NCI-H2227 (cell line): ENCODE measurements around the gene DUSP16.
"Not testable (repeated sequence)": the region's sequence is repeated elsewhere in the genome, so short reads cannot be mapped to it uniquely, and the experiment has no call there.

Experiments
- DNase-seq: peaks from one replicate; lab custom pipeline; 2025; ENCODE audit not compliant: unreplicated experiment; lab: John Stamatoyannopoulos, UW

Gene DUSP16

GRCh38 chr12:12562585-12563261 is at the start of gene DUSP16:
DUSP16 (minus strand) TSS chr12:12562863; CDS start chr12:12521098, 41,765 bp downstream.
- peak; percentile 88 for DNase-seq

DNA sequence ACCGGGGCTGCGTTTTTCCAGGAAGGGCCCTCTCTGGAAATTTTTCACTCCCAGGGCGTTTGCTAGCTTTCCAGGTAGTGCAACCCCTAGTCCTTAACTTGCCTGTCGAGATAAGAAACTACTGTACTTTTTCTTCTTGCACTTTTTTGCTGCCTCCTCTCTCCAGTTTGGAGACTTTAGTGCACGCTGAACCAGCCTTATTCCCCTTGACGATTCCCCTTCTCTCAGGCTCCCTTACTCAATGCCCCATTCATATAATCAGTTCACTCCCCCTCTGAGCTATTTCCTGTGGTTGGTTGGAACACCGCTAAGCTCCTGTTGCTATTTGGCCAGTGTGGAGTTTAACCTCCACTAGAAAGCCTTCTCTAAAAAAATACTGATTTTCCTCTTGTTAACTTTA is 49.7 kb upstream of the DUSP16 start:
- peak; percentile 25 for DNase-seq

- DNase-seq = peak; percentile 94
These were observed 49.0 kb upstream of the DUSP16 start, which contains the start of gene CREBL2 for GRCh38 chr12:12611512-12612306. CREBL2 (plus strand) TSS chr12:12611876; CDS start chr12:12612173, 297 bp downstream.

DNA sequence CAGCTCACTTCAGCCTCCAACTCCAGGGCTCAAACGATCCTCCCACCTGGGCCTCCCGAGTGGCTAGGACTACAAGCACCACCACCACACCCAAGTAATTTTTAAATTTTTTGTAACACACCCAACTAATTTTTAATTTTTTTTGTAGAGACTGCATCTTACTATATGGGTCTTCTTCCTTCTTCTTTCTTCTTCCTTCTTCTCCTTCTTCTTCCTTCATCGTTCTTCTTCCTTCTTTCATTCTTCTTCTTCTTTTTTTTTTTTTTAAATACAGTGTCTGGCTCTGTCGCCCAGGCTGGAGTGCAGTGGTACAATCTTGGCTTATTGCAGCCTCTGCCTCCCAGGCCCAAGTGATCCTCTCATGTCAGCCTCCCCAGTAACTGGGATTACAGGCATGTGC is 48.0 kb upstream of the DUSP16 start:
- DNase-seq = no peak

DNA sequence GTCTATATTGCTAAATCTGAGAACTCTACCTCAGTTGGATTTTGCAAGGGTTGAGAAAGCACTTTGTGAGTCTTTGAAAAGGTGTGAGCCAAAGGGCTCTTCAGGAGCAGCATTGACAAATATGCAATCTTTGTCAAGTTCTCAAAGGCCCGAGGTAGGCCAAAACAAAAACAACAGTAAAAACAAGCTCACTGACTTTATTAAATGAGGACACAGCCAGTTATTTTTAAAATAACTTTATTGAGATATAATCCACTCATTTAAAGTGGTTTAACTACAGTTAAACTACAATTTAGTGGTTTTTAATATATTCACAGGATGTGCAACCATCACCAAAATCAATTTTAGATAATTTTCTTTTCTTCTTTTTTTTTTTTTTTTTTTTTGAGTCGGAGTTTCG is 47.0 kb upstream of the DUSP16 start:
- no peak for DNase-seq

DNA sequence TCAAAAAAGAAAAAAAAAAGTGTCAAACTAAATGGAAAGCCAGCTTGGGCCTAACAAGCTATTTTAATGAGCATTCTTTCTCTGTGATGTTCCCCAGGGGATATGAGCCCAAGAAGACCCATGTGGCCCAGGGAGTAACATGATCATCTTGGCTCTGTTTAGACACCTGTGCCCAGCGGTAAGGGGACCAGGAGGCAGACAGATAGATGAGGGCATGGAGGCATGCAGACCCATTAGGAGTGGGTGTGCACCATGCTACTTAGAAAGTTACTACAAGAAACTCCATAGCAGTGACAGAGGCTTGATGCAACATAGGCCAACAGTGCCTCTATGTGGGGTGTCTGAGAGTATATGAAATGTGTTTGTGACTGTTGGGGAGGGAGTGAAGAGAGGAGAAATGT is 45.9 kb upstream of the DUSP16 start:
- no peak for DNase-seq

DNA sequence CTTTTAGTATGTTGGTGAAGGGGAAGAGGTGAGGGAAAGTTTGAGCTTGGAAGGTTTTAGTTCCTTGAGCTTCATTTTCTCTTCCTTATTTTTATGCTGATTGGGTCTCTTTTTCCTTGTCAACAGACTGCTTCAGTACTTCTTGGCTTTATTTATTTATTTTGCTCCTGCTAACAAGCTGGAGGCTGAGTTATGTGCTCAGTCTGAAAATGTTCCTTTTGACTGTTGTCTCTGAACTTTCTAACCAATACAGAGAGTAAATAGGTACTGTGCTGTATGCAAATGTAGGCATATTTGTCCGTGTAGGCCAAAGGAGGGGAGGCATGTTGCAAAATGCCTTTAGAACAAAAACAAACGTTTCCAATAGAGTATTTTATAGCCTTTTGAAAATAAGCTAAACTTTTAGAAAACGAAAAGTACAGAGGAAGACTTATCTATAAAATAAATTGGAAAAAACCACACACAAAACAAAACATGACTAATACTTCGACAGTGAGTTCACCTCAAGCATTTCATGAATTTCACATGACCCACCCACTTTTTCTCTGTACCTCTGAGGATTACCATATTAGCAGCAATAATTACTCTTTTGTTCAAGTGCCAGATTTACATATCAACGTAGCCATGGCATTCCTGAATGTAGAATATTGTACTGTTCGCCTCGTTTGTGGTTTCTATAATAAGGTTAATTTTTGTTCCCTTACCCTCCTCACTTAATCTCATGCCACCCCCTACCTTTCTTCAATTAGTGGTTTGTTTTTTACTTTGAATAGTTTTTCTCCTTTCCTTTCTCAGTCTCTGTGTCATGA is 44.3 kb upstream of the DUSP16 start:
- no peak for DNase-seq

GRCh38 chr12:12604740-12605139 is 42.1 kb upstream of the DUSP16 start:
- no peak for DNase-seq

GRCh38 chr12:12600659-12601058 is 38.0 kb upstream of the DUSP16 start:
- DNase-seq = no peak

DNA sequence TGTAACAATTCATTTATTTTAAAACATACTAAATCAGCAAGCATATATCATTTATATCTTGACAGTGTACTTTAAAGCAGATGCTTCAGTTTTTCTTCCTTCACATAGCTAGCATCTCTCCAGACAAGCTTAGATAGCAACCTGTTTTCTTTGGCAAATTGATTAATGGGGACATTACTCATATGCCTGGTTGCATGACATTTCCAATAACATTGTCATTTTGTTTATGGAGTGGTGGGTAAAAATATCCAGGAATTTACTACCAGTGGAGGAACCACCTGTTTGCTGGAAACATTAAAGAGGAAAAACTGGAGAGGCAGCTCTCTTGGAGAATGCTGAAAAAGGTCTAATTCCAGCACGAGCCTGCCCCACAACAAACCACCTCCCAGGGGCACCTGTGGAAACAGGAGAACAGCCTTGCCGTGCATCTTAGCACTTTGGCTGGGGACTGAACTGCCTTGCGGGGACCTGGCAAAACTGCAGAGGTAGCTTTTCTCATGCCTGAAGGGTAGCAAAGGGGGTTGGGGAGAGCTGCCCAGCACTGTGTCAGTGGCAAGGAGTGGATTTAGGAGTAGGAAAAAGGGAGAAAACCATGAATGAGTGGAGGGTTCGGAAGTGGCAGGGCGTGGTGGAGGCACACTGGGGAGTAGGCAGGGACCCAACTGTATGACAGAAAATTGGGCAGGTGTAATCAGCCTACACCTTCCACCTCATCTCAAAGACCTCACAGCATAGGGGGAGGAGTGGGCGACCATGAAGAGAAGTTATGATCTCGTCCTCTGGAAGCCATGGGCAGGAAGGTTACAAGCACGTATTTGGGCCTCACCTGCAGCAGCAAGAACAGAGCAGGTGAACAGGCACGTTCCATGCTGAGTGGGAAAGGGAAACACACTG is 37.3 kb upstream of the DUSP16 start:
- DNase-seq = no peak

- no peak for DNase-seq
These were observed 36.2 kb upstream of the DUSP16 start for GRCh38 chr12:12598864-12599263.

- not testable (repeated sequence) for DNase-seq
These were observed 33.9 kb upstream of the DUSP16 start for GRCh38 chr12:12596598-12596997.

GRCh38 chr12:12595929-12596328 is 33.3 kb upstream of the DUSP16 start:
- not testable (repeated sequence) for DNase-seq

DNA sequence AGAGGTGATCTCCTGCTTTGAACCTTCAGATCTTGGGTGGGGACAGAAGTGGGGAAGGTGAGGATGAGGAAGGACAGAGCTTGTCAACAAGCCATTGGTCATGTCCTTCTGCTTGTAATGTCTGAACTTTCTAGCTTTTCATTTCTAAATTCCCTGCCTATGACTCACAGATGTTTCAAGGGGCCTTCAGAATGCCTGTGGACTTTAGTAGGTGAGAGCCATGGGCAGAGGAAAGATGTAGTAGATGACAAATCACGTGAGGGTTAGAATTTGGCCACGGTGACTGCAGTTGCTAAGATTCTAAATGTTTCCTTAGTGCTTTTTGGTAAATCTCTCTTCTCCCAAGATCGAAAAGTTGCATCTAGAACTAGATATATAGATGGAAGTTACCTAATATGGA is 30.3 kb upstream of the DUSP16 start:
- no peak for DNase-seq

GRCh38 chr12:12590961-12591360 is 28.3 kb upstream of the DUSP16 start:
- no peak for DNase-seq

DNA sequence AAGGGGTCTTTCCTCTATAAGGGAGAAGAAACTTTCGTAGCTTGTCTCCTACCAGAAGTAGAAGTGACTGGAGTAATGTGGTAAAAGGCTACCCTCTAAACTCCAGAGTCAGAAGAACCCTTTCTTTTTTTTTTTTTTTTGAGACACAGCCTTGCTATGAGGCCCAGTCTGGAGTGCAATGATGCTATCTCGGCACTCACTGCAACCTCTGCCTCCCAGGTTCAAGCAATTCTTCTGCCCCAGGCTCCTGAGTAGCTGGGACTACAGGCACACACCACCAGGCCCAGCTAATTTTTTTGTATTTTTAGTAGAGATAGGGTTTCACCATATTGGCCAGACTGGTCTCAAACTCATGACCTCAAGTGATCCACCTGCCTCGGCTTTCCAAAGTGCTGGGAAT is 25.8 kb upstream of the DUSP16 start:
- not testable (repeated sequence) for DNase-seq

DNA sequence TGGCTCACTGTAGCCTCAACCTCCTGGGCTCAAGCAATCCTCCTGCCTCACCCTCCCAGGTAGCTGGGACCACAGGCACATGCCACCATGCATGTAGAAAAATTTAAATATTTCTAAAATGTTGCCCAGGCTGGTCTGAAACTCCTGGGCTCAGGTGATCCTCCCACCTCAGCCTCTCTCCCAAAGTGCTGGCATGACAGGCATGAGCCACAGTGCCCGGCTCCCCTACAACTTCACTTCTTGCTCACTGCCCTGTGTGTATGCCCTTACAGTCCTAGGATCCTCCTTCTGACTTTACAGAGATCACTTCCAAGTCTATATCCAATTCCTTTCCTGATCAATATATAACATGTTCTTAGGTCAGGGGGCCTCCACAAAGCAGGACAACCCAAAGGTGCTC is 25.2 kb upstream of the DUSP16 start:
- DNase-seq = no peak

GRCh38 chr12:12586879-12587675 is 24.4 kb upstream of the DUSP16 start:
- no peak for DNase-seq

DNA sequence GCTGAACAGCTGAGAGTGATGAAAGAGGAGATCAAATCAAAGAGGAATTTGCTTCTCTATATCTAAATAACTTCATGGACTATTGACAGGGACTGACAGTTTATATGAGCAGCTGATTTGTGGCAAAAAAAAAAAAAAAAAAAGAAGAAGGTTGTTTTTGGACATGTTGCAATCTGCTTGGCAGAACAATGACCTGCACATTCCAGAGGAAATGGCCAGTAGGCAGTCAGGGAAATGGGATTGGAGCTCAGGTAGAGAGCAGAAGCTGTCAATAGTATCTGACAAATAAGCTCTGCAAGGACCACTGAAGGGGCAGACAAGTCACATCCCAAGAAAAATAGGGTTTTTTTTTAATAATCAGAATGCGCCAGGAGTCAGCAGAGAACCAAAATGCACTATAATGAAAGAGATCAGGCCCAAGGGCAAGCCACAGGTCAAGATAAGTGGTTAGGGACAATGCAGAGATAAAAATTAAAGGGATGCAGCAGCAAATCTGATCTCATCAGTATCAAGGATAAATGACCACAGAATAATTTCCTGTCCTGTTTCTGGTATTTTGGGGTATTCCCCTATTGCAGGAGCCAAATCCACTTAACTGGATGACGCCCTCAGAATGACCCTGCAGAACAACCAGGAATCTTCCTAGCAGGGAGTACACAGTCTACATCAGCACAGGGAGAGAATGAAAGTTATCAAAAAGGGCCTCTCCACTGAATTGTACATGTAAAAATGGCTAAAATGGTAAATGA is 22.6 kb upstream of the DUSP16 start:
- DNase-seq = no peak
